ENCODE data around the gene SLC5A3.

The SLC5A3 gene

DNA sequence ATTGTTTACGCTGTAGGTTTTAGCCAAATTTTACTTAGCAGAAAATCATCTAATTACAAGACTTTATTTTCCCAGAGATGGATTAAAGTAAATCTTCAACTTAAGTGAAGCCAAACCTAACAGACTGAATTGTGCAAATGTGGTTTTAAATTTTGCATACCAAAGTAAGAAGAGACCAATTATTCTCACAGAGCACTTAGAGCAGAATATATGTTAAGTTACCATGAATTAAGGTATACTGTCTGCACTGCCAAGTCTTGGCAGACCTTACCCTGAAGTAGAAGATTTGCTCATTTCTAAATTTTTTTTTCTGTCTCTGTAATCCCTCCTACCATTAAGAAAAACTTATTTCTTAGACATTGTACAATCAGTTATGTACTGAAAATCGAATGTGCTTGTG lies 24.1 kb downstream of the SLC5A3 start:
- DNase-seq, result no peak
- Histone ChIP-seq H3K9me3 (no peaks in the 10 kb centered on the region), H3K4me3 (ENCODE audit: low read depth, low read length) (no peak overlapping the region), H3K27me3 (no peaks in the 10 kb centered on the region), H3K36me3 (no peaks in the 10 kb centered on the region), H3K4me1 (no peaks in the 10 kb centered on the region)
- TF ChIP-seq CTCF (IDR thresholded peaks at IDR 0.05; ENCODE audit: low read depth, low read length), result no peak

GRCh38 chr21:34100337-34100736 lies 27.0 kb downstream of the SLC5A3 start:
- Histone ChIP-seq H3K27me3 (no peaks in the 10 kb centered on the region), H3K4me1 (no peaks in the 10 kb centered on the region), H3K4me3 (ENCODE audit: low read depth, low read length) (no peak overlapping the region), H3K9me3 (no peaks in the 10 kb centered on the region), H3K36me3 (no peaks in the 10 kb centered on the region)
- TF ChIP-seq CTCF (IDR thresholded peaks at IDR 0.05; ENCODE audit: low read depth, low read length), result no peak
- no peak for DNase-seq

DNA sequence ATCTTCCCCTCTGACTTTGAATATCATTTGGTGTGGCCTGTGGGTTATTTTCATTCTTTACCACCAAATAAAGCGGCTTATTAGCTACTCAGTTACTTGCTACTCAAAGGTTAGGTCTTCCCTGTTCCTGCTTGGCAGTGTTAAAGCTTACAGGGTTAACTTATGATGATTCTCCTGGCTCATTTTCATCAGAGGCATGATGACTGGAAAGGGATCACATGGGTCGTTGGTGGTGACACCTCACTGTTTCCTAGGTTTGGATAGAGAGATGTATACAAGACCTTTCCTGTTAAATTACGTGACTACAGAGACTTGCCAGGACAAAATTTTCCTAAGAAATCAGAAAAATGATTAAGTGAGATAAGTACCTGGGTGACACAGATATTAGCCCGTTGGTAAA lies 27.4 kb downstream of the SLC5A3 start:
- TF ChIP-seq CTCF (IDR thresholded peaks at IDR 0.05; ENCODE audit: low read depth, low read length), result no peak
- DNase-seq, result no peak
- Histone ChIP-seq H3K4me3 (ENCODE audit: low read depth, low read length) (no peak overlapping the region), H3K36me3 (no peaks in the 10 kb centered on the region), H3K27me3 (no peaks in the 10 kb centered on the region), H3K9me3 (no peaks in the 10 kb centered on the region), H3K4me1 (no peaks in the 10 kb centered on the region)

DNA sequence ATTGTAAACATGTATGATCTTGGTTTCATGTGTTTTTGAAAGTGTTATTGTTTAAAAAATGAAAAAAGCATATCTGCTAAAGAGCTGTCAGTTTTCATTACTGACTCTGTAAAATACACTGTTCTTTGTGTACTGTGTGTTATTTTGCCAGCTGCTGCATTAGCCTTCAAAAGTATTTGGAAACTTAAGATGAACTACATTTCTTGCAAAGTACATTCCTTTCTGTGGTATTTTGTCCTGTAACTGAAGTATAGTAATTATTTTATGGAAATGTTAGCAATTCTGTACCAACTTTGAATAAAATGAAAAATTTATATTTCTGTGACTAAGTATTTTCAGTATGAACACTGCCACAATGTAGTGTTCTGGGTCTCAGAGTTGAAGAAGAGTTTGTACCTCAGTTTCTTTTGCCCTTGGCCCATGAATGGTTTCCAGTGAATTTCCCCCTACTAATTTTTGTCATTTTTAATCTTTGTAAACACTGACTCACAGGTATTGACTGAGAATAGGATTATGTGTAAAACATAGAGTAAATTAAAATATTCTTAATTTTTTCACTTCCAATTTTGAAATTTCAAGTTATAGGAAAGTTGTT lies 32.7 kb downstream of the SLC5A3 start:
- no peak overlapping the region for H3K4me3 ChIP-seq (ENCODE audit: low read depth, low read length)
- DNase-seq, result no peak
- no peaks in the 10 kb centered on the region for H3K27me3 ChIP-seq
- H3K4me1 ChIP-seq, result no peaks in the 10 kb centered on the region
- H3K36me3 ChIP-seq, result no peaks in the 10 kb centered on the region
- H3K9me3 ChIP-seq, result no peaks in the 10 kb centered on the region
- TF ChIP-seq CTCF (IDR thresholded peaks at IDR 0.05; ENCODE audit: low read depth, low read length), result no peak

- Histone ChIP-seq H3K9me3 (no peaks in the 10 kb centered on the region), H3K36me3 (no peaks in the 10 kb centered on the region), H3K27me3 (no peaks in the 10 kb centered on the region), H3K4me3 (ENCODE audit: low read depth, low read length) (no peak overlapping the region), H3K4me1 (no peaks in the 10 kb centered on the region)
- no peak for TF ChIP-seq CTCF (IDR thresholded peaks at IDR 0.05; ENCODE audit: low read depth, low read length)
- DNase-seq, result no peak
Measured at GRCh38 chr21:34107606-34108005, 34.2 kb downstream of the SLC5A3 start.

DNA sequence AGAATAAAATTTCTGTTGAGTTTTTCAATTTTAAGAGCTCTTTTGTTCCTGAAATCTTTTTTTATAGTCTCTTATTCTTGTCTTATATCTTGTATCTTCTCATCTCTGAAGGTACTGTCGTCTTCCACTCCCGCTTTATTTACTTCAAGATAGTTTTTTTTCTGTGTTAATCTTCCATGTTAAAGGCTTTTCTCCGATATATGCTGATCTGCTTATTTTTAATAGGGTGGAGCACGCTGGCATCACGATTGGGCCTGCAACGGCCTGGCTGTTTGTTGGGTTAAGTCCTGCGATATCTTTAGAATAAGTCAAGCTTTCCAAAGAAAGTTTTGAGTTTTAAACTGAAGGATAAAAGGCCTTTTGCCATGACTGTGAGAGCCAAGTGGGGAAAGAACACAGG lies 35.7 kb downstream of the SLC5A3 start:
- H3K4me3 ChIP-seq (ENCODE audit: low read depth, low read length), result no peak overlapping the region
- no peaks in the 10 kb centered on the region for H3K36me3 ChIP-seq
- DNase-seq, result no peak
- no peak for TF ChIP-seq CTCF (IDR thresholded peaks at IDR 0.05; ENCODE audit: low read depth, low read length)
- H3K9me3 ChIP-seq, result no peaks in the 10 kb centered on the region
- no peaks in the 10 kb centered on the region for H3K4me1 ChIP-seq
- no peaks in the 10 kb centered on the region for H3K27me3 ChIP-seq
